ENCODE results near the gene GALNS.

Gene GALNS

GRCh38 chr16:88816736-88817535, 39.8 kb downstream of the GALNS start:
- TF ChIP-seq, protein P1, sequence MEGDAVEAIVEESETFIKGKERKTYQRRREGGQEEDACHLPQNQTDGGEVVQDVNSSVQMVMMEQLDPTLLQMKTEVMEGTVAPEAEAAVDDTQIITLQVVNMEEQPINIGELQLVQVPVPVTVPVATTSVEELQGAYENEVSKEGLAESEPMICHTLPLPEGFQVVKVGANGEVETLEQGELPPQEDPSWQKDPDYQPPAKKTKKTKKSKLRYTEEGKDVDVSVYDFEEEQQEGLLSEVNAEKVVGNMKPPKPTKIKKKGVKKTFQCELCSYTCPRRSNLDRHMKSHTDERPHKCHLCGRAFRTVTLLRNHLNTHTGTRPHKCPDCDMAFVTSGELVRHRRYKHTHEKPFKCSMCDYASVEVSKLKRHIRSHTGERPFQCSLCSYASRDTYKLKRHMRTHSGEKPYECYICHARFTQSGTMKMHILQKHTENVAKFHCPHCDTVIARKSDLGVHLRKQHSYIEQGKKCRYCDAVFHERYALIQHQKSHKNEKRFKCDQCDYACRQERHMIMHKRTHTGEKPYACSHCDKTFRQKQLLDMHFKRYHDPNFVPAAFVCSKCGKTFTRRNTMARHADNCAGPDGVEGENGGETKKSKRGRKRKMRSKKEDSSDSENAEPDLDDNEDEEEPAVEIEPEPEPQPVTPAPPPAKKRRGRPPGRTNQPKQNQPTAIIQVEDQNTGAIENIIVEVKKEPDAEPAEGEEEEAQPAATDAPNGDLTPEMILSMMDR (IDR thresholded peaks at IDR 0.05; ENCODE audit: low read length, missing control alignments), result no peak
- DNase-seq (ENCODE audit: low read depth), result no peak
- H3K4me3 ChIP-seq (replicated peaks; ENCODE audit: low read depth, low read length), result no peak overlapping the region

DNA sequence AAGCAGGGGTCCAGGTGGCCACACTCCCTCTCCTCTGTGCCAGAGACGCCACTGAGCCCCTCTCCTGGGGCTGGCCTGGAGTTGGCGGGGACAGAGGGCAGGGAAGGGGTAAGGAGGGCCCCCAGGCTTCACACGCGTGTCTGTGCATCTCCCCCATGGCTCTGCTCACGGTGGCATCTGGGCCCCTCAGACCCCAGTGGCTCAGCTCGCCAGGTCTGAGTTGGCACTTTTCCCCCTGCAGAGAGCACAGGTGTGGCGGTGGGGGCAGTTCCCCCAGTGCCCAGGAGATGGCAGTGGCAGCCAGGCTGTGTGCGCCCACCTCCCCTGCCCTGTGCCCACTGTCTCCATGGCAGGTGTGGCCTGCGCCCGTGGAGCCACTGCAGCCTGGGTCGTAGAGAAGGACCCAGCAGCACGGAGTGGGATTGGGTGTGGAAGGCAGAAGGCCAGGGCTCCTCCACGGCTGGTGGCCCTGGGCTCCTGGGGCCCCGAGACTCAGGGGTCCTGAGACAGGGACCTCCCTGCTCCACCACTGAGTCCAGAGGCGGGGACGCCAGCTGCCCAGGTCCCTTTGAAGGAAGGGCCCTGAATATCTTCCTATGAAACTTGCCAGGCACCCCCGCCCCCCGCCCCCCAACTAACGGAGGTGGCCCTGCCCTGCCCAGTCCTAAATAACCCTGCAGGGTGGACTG, 40.7 kb downstream of the GALNS start:
- TF ChIP-seq, protein P1 (IDR thresholded peaks at IDR 0.05; ENCODE audit: low read length, missing control alignments), result peak; percentile 52
- no peak overlapping the region for H3K4me3 ChIP-seq (replicated peaks; ENCODE audit: low read depth, low read length)
- DNase-seq (ENCODE audit: low read depth), result no peak

- TF ChIP-seq, protein P1 (IDR thresholded peaks at IDR 0.05; ENCODE audit: low read length, missing control alignments), result no peak
- H3K4me3 ChIP-seq (replicated peaks; ENCODE audit: low read depth, low read length), result no peak overlapping the region
- DNase-seq (ENCODE audit: low read depth), result no peak
Observed at GRCh38 chr16:88815227-88815626, 41.5 kb downstream of the GALNS start.

- TF ChIP-seq, protein P1 (IDR thresholded peaks at IDR 0.05; ENCODE audit: low read length, missing control alignments), result no peak
Observed at GRCh38 chr16:88814144-88814502, 42.6 kb downstream of the GALNS start.

DNA sequence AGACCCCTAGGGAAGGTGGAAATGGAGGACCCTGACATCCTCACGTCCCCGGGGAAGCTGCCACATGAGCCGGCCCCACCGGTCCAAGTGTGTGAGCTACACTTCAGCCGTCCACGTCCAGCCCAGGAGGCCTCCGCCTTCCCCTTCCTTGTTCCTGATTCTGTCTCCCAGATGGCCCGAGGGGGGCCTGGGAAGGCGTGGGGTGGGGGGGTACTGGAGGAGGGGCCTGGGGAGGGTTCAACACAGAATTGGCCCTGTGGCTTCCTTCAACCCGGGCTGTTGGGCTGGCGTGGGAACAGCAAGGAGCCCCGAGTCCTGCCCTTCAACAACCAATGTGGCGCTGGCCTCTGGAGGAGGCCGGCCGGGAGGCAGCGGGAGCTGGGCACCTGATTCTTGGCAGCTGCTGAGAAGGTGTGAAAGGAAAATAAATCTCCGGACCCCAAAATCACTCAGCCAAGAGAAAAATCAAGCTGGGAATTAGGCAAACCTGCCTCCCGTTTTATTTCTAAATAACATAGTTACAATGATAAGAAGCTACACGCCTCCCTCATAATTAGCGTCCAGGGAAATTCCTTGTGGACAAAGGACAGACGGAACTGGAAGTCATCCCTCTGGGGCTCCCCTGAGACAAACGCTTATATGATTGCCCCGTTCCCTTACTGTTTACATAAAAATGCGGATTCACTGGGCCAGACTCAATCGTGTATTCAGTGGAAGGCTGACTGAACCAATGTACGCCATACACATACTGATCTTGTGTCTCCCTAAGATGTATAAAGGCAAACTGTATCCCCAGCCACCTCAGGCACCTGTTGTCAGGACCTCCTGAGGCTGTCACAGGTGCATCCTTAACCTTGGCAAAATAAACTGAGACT, 43.2 kb downstream of the GALNS start:
- TF ChIP-seq, protein P1 (IDR thresholded peaks at IDR 0.05; ENCODE audit: low read length, missing control alignments), result no peak
- no peak overlapping the region for H3K4me3 ChIP-seq (replicated peaks; ENCODE audit: low read depth, low read length)
- DNase-seq (ENCODE audit: low read depth), result no peak

More at GRCh38 chr16:88814144-88814502, 42.6 kb downstream of the GALNS start:
- H3K4me3 ChIP-seq (replicated peaks; ENCODE audit: low read depth, low read length), result no peak overlapping the region
- no peak for DNase-seq (ENCODE audit: low read depth)

DNA sequence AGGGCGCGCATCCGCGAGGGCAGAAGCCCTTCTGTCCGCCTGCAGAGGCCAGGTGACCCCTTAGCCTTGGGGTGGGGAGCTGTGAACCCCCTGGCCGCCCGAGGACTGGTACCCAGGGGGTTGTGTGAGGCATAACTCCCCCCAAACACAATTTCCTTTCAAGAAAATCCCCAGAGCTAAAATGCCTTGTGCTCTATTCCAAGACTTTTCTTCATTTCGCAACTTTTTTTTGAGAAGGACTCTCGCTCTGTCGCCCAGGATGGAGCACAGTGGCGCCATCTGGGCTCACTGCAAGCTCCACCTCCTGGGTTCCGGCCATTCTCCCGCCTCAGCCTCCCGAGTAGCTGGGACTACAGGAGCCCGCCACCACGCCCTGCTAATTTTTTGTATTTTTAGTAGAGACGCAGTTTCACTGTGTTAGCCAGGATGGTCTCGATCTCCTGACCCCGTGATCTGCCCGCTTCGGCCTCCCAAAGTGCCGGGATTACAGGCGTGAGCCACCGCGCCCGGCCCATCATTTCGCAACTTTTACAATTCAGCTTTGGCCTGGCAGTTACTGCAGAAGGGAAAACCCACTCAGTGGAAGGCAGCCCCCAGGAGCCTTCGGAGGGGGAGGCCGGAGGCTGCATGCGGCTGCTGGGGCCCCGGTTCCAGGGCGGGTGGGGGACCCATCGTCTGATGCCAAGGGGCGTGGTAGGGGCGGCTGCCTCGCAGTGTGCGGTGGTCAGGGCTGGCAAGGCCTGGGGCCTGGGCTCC, 44.1 kb downstream of the GALNS start:
- peak; percentile 58 for DNase-seq (ENCODE audit: low read depth)
- TF ChIP-seq, protein P1 (IDR thresholded peaks at IDR 0.05; ENCODE audit: low read length, missing control alignments), result no peak
- H3K4me3 ChIP-seq (replicated peaks; ENCODE audit: low read depth, low read length), result peak overlapping the region; percentile 56

All from fibroblast of pulmonary artery (primary cell).